Measurements from ENCODE around the gene MYOT. TPM values are rescaled to one million over a fixed set of nuclear protein-coding genes. Genes with fewer than 3 reads are reported as not detected.

MYOT gene
- total and polyA plus RNA-seq, 2 donors (not counting 3 experiments of a cell fraction or from before 2014, with no cell fraction given), result not detected

DNA sequence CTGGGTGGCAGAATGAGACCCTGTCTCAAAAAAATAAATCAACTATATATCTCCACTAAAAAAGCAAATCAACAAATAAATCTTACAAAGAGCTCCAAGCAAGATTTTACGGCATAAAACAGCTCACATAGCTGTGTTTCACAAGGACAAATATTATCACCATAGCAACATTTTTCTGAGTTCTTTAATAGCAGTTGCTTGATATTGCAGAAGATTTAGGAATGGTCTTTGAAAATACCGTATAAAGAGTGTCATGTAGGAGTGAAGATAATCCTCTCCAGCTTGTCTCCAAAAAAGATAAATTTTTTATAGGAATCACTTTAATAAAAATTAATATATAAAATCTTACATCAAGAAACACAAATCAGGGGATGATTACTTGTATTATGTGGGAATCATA is 36.6 kb upstream of the MYOT start:
- dilution Hi-C loops (cut with MboI; ENCODE audit: extremely low pct_ligation_motif_present, low sequenced_read_pairs), result no loop called here
- no peaks in the 10 kb centered on the region for H3K36me3 ChIP-seq (ENCODE audit: control insufficient read depth in 2 of 2, extremely low read depth in 1 of 2, insufficient read depth in 2 of 2, low read length in 2 of 2)
- peaks cover 5 to 8% of the 10 kb centered on the region in 2 experiments for H3K27me3 ChIP-seq (ENCODE audit: control insufficient read depth in 2 of 2, insufficient read depth in 2 of 2, low read length in 2 of 2)
- intact Hi-C loops (cut with micrococcal nuclease), result no loop called here
- DNase-seq (ENCODE audit: low read depth, low spot score) (no peak), FAIRE-seq (no peak)
- no peak overlapping the region for H3K27ac ChIP-seq (ENCODE audit: insufficient read depth, low read depth, low read length)
- H3K4me1 ChIP-seq (ENCODE audit: control insufficient read depth, extremely low read depth, insufficient read depth, low read length), result peaks cover 2% of the 10 kb centered on the region
- H3K9me1 ChIP-seq (replicated peaks; ENCODE audit: control insufficient read depth, extremely low read depth, insufficient read depth, low read length), result no peaks in the 10 kb centered on the region
- H3K9me3 ChIP-seq (replicated peaks; ENCODE audit: control insufficient read depth, insufficient read depth, low read length), result no peaks in the 10 kb centered on the region
- no peak overlapping the region for H3K9ac ChIP-seq (replicated peaks; ENCODE audit: extremely low read depth, insufficient read depth, low read length)
- no peak overlapping the region for H3K4me2 ChIP-seq (ENCODE audit: insufficient read depth, low read length)
- no TSS peak for BruUV-seq (replicated peaks)
- no peak overlapping the region for H2AFZ ChIP-seq (ENCODE audit: low read depth, low read length)
- POLR2A ChIA-PET, result no interaction called here
- TF ChIP-seq POLR2AphosphoS5 (IDR thresholded peaks at IDR 0.05; ENCODE audit: insufficient read depth, low read depth, low read length) (no peak), GATA2 (IDR thresholded peaks at IDR 0.05; ENCODE audit: insufficient read depth, insufficient read length, low read depth, low read length) (no peak), MYC (IDR thresholded peaks at IDR 0.05; ENCODE audit: low read depth, low read length) (no peak), JUN (IDR thresholded peaks at IDR 0.05; ENCODE audit: borderline replicate concordance, insufficient read depth, insufficient read length, low read depth) (no peak), FOS (IDR thresholded peaks at IDR 0.05; ENCODE audit: borderline replicate concordance, insufficient read depth, low read length) (no peak), EZH2 (IDR thresholded peaks at IDR 0.05; ENCODE audit: borderline replicate concordance, low read depth, low read length, severe bottlenecking) (no peak), POLR2A (IDR thresholded peaks at IDR 0.05; ENCODE audit: low read depth, low read length) (no peak)
- TF ChIP-seq, protein P1, sequence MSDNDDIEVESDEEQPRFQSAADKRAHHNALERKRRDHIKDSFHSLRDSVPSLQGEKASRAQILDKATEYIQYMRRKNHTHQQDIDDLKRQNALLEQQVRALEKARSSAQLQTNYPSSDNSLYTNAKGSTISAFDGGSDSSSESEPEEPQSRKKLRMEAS (IDR thresholded peaks at IDR 0.05; ENCODE audit: insufficient read depth, insufficient read length), result no peak
- no peaks in the 10 kb centered on the region for H4K20me1 ChIP-seq (replicated peaks; ENCODE audit: control insufficient read depth, extremely low read depth, insufficient read depth, low read length)
- H3K4me3 ChIP-seq (replicated peaks in 1 of 3; ENCODE audit: insufficient read depth in 1 of 3, low read depth in 1 of 3, low read length in 3 of 3), result no peak overlapping the region
- H3K79me2 ChIP-seq (ENCODE audit: control insufficient read depth, insufficient read depth, low read length), result no peaks in the 10 kb centered on the region
- CTCF ChIA-PET, result interaction anchor here (1.1 kb wide), 1 partner anchor 18 kb away, joined by 4 read pairs; no protein-coding TSS in a partner anchor

DNA sequence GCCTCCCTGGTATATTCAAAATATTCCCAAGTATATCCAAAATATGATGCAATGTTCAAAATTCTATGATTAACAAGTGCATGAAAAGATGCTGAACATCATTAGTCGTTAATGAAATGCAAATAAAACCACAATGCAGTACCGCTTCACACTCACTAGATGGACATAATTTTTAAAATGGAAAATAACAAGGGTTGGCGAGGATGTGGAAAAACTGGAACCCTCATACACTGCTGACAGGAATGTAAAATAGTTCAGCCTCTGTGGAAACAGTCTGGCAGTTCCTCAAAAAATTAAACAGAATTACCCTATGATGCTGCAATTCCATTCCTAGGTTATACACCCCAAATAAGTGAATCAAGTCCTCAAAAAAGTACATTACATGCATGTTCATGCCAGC is 36.1 kb upstream of the MYOT start:
- TF ChIP-seq MYC (IDR thresholded peaks at IDR 0.05; ENCODE audit: low read depth, low read length), result no peak
- H3K4me1 ChIP-seq (ENCODE audit: control insufficient read depth, extremely low read depth, insufficient read depth, low read length), result peaks cover 2% of the 10 kb centered on the region
- no peaks in the 10 kb centered on the region for H3K9me3 ChIP-seq (replicated peaks; ENCODE audit: control insufficient read depth, insufficient read depth, low read length)
- no peaks in the 10 kb centered on the region for H4K20me1 ChIP-seq (replicated peaks; ENCODE audit: control insufficient read depth, extremely low read depth, insufficient read depth, low read length)
- H3K36me3 ChIP-seq (ENCODE audit: control insufficient read depth in 2 of 2, extremely low read depth in 1 of 2, insufficient read depth in 2 of 2, low read length in 2 of 2), result no peaks in the 10 kb centered on the region
- no peaks in the 10 kb centered on the region for H3K79me2 ChIP-seq (ENCODE audit: control insufficient read depth, insufficient read depth, low read length)
- H3K4me2 ChIP-seq (ENCODE audit: insufficient read depth, low read length), result no peak overlapping the region
- dilution Hi-C loops (cut with MboI; ENCODE audit: extremely low pct_ligation_motif_present, low sequenced_read_pairs), result no loop called here
- CTCF ChIA-PET, result no interaction called here
- H3K4me3 ChIP-seq (replicated peaks in 1 of 3; ENCODE audit: insufficient read depth in 1 of 3, low read depth in 1 of 3, low read length in 3 of 3), result no peak overlapping the region
- H2AFZ ChIP-seq (ENCODE audit: low read depth, low read length), result no peak overlapping the region
- intact Hi-C loops (cut with micrococcal nuclease), result no loop called here
- POLR2A ChIA-PET, result no interaction called here
- no peak overlapping the region for H3K27ac ChIP-seq (ENCODE audit: insufficient read depth, low read depth, low read length)
- peaks cover 5 to 8% of the 10 kb centered on the region in 2 experiments for H3K27me3 ChIP-seq (ENCODE audit: control insufficient read depth in 2 of 2, insufficient read depth in 2 of 2, low read length in 2 of 2)
- BruUV-seq (replicated peaks), result no TSS peak
- H3K9ac ChIP-seq (replicated peaks; ENCODE audit: extremely low read depth, insufficient read depth, low read length), result no peak overlapping the region
- DNase-seq (ENCODE audit: low read depth, low spot score), result no peak
- peak; percentile 64 for FAIRE-seq
- H3K9me1 ChIP-seq (replicated peaks; ENCODE audit: control insufficient read depth, extremely low read depth, insufficient read depth, low read length), result no peaks in the 10 kb centered on the region

Measured in endothelial cell of umbilical vein (primary cell).